Immature natural killer cell (primary cell): ENCODE data around the gene EPG5. TPM values are rescaled to one million over a fixed set of nuclear protein-coding genes. Genes with fewer than 3 reads are reported as not detected.
A peak's percentile ranks its signal among the peaks of the same experiment; 100 is the strongest.
"Not testable (repeated sequence)": the region's sequence is repeated elsewhere in the genome, so short reads cannot be mapped to it uniquely, and the experiment has no call there.

Source experiments
- DNase-seq, 3 donors: peaks; one replicate each; pipeline ENCODE4 v3.0.0; 2022; ENCODE audit warnings: mixed read lengths in 1 of 3
- H3K27ac Mint-ChIP-seq, 6 donors: one replicate each; pipeline ENCODE4 v1.8.0; 2020; ENCODE audit warnings: mixed read lengths in 6 of 6, mild to moderate bottlenecking in 5 of 6, inconsistent platforms in 4 of 6, moderate library complexity in 3 of 6
- H3K27me3 Mint-ChIP-seq, 3 donors: one replicate each; pipeline ENCODE4 v1.8.0; 2020 to 2021; ENCODE audit warnings: low read depth in 3 of 3, mild to moderate bottlenecking in 3 of 3, mixed read lengths in 3 of 3, moderate library complexity in 3 of 3, inconsistent platforms in 1 of 3
- H3K36me3 Mint-ChIP-seq, 3 donors: one replicate each; pipeline ENCODE4 v1.8.0; 2020; ENCODE audit warnings: mixed read lengths in 3 of 3, inconsistent platforms in 2 of 3, mild to moderate bottlenecking in 2 of 3
- H3K4me1 Mint-ChIP-seq, 2 donors: one replicate each; pipeline ENCODE4 v1.8.0; 2020; ENCODE audit warnings: inconsistent platforms in 2 of 2, mild to moderate bottlenecking in 2 of 2, mixed read lengths in 2 of 2, moderate library complexity in 1 of 2
- H3K4me3 Mint-ChIP-seq, 5 donors: one replicate each; pipeline ENCODE4 v1.8.0; 2020; ENCODE audit warnings: mild to moderate bottlenecking in 5 of 5, mixed read lengths in 5 of 5, inconsistent platforms in 3 of 5, moderate library complexity in 3 of 5
- H3K9me3 Mint-ChIP-seq, 6 donors: one replicate each; pipeline ENCODE4 v1.8.0; 2020; ENCODE audit warnings: mild to moderate bottlenecking in 6 of 6, mixed read lengths in 6 of 6, inconsistent platforms in 4 of 6, moderate library complexity in 3 of 6
- polyA plus RNA-seq, 3 donors: library from polyadenylated mRNA; unstranded; fragments of 300-500 nt; fragmentation: Illumina TruSeq; gene quantifications; one replicate each; pipeline ENCODE4 v1.2.3, GENCODE V29; 2021

EPG5 gene
- polyA plus RNA-seq, 3 donors from 2014 or later = 2.9 to 6.5 (median 5.3) TPM

DNA sequence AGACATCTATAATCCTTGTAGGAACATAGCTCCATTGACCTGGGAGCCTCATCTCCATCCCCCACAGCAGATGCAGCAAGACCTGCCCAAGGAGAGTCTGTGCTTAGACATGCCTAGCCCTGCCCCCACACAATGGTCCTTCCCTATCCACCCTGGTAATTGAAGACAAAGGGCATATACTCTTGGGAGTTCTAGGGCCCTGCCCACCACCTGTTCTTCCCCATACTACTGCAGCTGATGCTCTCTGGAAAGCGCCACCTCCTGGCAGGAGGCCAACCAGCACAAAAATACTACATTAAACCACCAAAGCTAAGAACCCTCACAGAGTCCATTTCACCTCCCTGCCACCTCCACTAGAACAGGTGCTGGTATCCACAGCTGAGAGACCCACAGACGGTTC lies 160.0 kb downstream of the EPG5 start:
- H3K4me1 Mint-ChIP-seq = peaks cover 11 to 30% of the 10 kb centered on the region in 2 donors
- H3K27me3 Mint-ChIP-seq, H3K4me3 Mint-ChIP-seq: not testable (repeated sequence)
- H3K9me3 Mint-ChIP-seq = peaks cover 0 to 18% (median 5%) of the 10 kb centered on the region in 6 donors
- H3K36me3 Mint-ChIP-seq = peaks cover 9 to 12% (median 12%) of the 10 kb centered on the region in 3 donors
- H3K27ac Mint-ChIP-seq = peak overlapping the region in 1 of 6 donors; percentile 0
- DNase-seq = peak; percentile 22 to 36 (median 31)

- H3K4me1 Mint-ChIP-seq = peaks cover 11 to 30% of the 10 kb centered on the region in 2 donors
- peaks cover 0 to 4% (median 2%) of the 10 kb centered on the region in 3 donors for H3K27me3 Mint-ChIP-seq
- no peak overlapping the region for H3K4me3 Mint-ChIP-seq
- H3K9me3 Mint-ChIP-seq = peaks cover 0 to 18% (median 4%) of the 10 kb centered on the region in 6 donors
- peaks cover 9 to 12% (median 12%) of the 10 kb centered on the region in 3 donors for H3K36me3 Mint-ChIP-seq
- DNase-seq = no peak
- H3K27ac Mint-ChIP-seq = no peak overlapping the region
These were observed 160.9 kb downstream of the EPG5 start for GRCh38 chr18:45806226-45806625.

- Mint-ChIP-seq H3K27me3 (peaks cover 0 to 4% (median 4%) of the 10 kb centered on the region in 3 donors), H3K27ac (no peak overlapping the region), H3K9me3 (peaks cover 0 to 18% (median 4%) of the 10 kb centered on the region in 6 donors)
These were observed 161.6 kb downstream of the EPG5 start for GRCh38 chr18:45805551-45805950.

DNA sequence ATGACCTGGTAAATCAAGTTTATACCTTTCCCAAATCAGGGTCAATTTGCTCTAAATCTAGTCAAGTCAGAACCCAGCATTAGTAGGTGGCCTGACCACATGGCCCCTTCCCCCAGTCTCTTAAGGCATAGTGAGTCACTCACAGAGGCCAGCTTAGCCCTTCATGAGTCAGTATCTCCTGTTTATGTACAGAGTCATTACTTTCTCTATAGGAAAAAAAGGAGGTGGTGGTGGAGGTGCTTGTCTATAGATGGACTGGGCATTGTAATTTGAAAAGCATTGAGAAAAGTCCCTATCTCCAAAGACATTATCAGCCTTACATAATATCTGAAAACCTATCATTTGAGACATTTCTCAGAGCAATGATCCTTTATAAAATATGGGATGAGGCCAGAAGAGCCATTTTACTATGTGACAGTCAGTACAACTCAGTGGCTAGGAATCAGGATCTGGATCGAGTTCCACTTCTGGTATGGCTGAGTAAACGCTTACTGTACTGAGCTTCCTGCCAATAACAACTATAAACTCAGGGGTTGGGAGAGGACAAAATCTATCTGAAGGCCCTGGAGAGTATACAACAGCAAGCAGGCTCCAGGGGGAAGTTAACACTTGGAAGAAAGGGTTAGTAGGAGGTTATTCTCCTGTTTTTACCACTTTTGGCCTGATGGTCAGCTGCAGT lies 164.2 kb downstream of the EPG5 start:
- Mint-ChIP-seq H3K9me3 (peaks cover 0 to 18% (median 3%) of the 10 kb centered on the region in 6 donors), H3K4me3 (no peak overlapping the region), H3K4me1 (peaks cover 0 to 6% of the 10 kb centered on the region in 2 donors), H3K36me3 (peaks cover 5 to 12% (median 9%) of the 10 kb centered on the region in 3 donors), H3K27me3 (peaks cover 0 to 5% (median 2%) of the 10 kb centered on the region in 3 donors), H3K27ac (no peak overlapping the region)
- DNase-seq = no peak

More at GRCh38 chr18:45805551-45805950, 161.6 kb downstream of the EPG5 start:
- Mint-ChIP-seq H3K4me3 (no peak overlapping the region), H3K4me1 (peaks cover 11 to 30% of the 10 kb centered on the region in 2 donors), H3K36me3 (peaks cover 9 to 12% (median 12%) of the 10 kb centered on the region in 3 donors)
- DNase-seq = no peak

DNA sequence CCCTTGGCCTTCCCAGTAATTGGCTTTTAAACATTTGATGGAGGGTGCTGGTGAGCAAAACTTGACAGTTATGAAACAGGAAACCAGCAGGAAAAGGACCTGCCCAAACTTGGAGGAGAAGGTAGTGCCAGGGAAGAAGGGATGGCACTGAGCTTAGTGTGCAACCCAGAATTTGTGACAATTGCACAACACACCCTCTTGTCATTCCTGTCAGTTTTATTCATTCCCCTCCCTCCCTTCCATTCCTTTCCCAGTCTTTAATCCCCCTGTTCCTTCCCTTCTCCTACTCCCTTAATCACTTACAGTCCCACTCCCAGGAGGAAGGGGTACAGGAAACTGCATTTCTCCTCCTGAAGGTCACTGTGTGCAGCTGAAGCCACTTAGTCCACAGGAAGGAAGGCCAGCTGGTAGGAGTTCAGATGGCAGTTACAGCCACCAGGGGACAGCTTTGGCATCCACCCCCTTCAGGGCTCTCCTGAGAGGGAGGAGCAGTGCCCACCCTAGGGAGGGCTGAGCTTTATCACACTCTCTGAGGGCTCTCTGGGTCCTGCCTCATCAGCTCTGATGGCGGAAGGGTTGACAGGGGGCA lies 165.6 kb downstream of the EPG5 start:
- H3K4me1 Mint-ChIP-seq = no peaks in the 10 kb centered on the region
- DNase-seq = no peak
- no peak overlapping the region for H3K4me3 Mint-ChIP-seq
- peak overlapping the region in 1 of 6 donors; percentile 50 for H3K27ac Mint-ChIP-seq
- H3K36me3 Mint-ChIP-seq = peaks cover 5 to 12% (median 9%) of the 10 kb centered on the region in 3 donors
- peaks cover 0 to 18% (median 3%) of the 10 kb centered on the region in 6 donors for H3K9me3 Mint-ChIP-seq
- peaks cover 0 to 5% (median 0%) of the 10 kb centered on the region in 3 donors for H3K27me3 Mint-ChIP-seq

Other genes starting within 250 kb of the EPG5 start
- gene SLC14A1, start 243.1 kb downstream of the EPG5 start, polyA plus RNA-seq = 10 to 100 TPM in 1 of 3 donors, 1 to 10 TPM in 2; 3.8 to 12.4 (median 5.1) TPM
- under 1 TPM in 2 of 3 donors, not detected in 1; 0.09 to 0.20 TPM for gene SIGLEC15, start 141.7 kb downstream of the EPG5 start, polyA plus RNA-seq
- gene PSTPIP2, start 104.9 kb upstream of the EPG5 start, polyA plus RNA-seq = 10 to 100 TPM; 27.7 to 37.7 (median 31.6) TPM
- gene ATP5F1A, start 131.0 kb upstream of the EPG5 start, polyA plus RNA-seq = 100 to 1,000 TPM; 429 to 774 (median 468) TPM
- 10 to 100 TPM; 33.3 to 54.1 (median 44.3) TPM for gene HAUS1, start 137.1 kb upstream of the EPG5 start, polyA plus RNA-seq